ES-I3 (cell line): Measurements from ENCODE around the gene HOXD10.

ENCODE experiments used
- H3K36me3 ChIP-seq: 2 replicates; pipeline ENCODE4 v1.6.1; 2013; ENCODE audit warnings: mild to moderate bottlenecking, low read length, control low read depth, moderate library complexity; ENCODE audit not compliant: insufficient read depth
- H3K4me1 ChIP-seq: 2 replicates; pipeline ENCODE4 v1.6.1; 2013; ENCODE audit warnings: mild to moderate bottlenecking, control low read depth, low read length; ENCODE audit not compliant: insufficient read depth
- H3K9ac ChIP-seq: 2 replicates; pipeline ENCODE4 v1.6.1; 2013; ENCODE audit warnings: low read depth, mild to moderate bottlenecking, low read length, moderate library complexity
- H3K9me3 ChIP-seq: 2 replicates; pipeline ENCODE4 v1.6.1; 2013; ENCODE audit warnings: mild to moderate bottlenecking, low read length, moderate library complexity; ENCODE audit not compliant: control insufficient read depth, insufficient read depth

The HOXD10 gene

GRCh38 chr2:176105078-176105729, 11.4 kb upstream of the HOXD10 start:
- no peaks in the 10 kb centered on the region for H3K9me3 ChIP-seq
- H3K9ac ChIP-seq: peak overlapping the region; percentile 49; the same call in 1 of the 2 replicates
- H3K4me1 ChIP-seq: peaks cover 4% of the 10 kb centered on the region; the same call in 1 of the 2 replicates
- no peaks in the 10 kb centered on the region for H3K36me3 ChIP-seq

- no peaks in the 10 kb centered on the region for H3K36me3 ChIP-seq
- H3K9ac ChIP-seq: peak overlapping the region; percentile 25; the same call in 1 of the 2 replicates
- no peaks in the 10 kb centered on the region for H3K9me3 ChIP-seq
- H3K4me1 ChIP-seq: peaks cover 4% of the 10 kb centered on the region; the same call in 1 of the 2 replicates
These were observed 10.6 kb upstream of the HOXD10 start for GRCh38 chr2:176105730-176106580.

- no peaks in the 10 kb centered on the region for H3K36me3 ChIP-seq
- peaks cover 4% of the 10 kb centered on the region; the same call in 1 of the 2 replicates for H3K4me1 ChIP-seq
- H3K9ac ChIP-seq: peak within 1 kb of the TSS; percentile 45; the same call in 1 of the 2 replicates
- no peaks in the 10 kb centered on the region for H3K9me3 ChIP-seq
These were observed 9.7 kb upstream of the HOXD10 start, which contains the start of gene HOXD11 for GRCh38 chr2:176106581-176107539. Gene HOXD11, plus strand, starts transcription at chr2:176107280. Its CDS starts 76 bp downstream, at chr2:176107356.

- no peaks in the 10 kb centered on the region for H3K36me3 ChIP-seq
- no peaks in the 10 kb centered on the region for H3K9me3 ChIP-seq
- peak overlapping the region; percentile 6; the same call in 1 of the 2 replicates for H3K9ac ChIP-seq
- peaks cover 4% of the 10 kb centered on the region; the same call in 1 of the 2 replicates for H3K4me1 ChIP-seq
These were observed 8.8 kb upstream of the HOXD10 start for GRCh38 chr2:176107731-176108181.

GRCh38 chr2:176109192-176109901, 7.2 kb upstream of the HOXD10 start:
- Histone ChIP-seq H3K9me3 (no peaks in the 10 kb centered on the region), H3K36me3 (no peaks in the 10 kb centered on the region), H3K9ac (no peak overlapping the region), H3K4me1 (peaks cover 4% of the 10 kb centered on the region; the same call in 1 of the 2 replicates)

GRCh38 chr2:176109946-176110345, 6.6 kb upstream of the HOXD10 start:
- peaks cover 4% of the 10 kb centered on the region; the same call in 1 of the 2 replicates for H3K4me1 ChIP-seq
- H3K9me3 ChIP-seq: no peaks in the 10 kb centered on the region
- no peak overlapping the region for H3K9ac ChIP-seq
- no peaks in the 10 kb centered on the region for H3K36me3 ChIP-seq

- H3K36me3 ChIP-seq: no peaks in the 10 kb centered on the region
- H3K9ac ChIP-seq: no peak overlapping the region
- H3K9me3 ChIP-seq: no peaks in the 10 kb centered on the region
- H3K4me1 ChIP-seq: peaks cover 3% of the 10 kb centered on the region; the same call in 1 of the 2 replicates
These were observed 5.9 kb upstream of the HOXD10 start for GRCh38 chr2:176110415-176111308.

- no peaks in the 10 kb centered on the region for H3K9me3 ChIP-seq
- no peaks in the 10 kb centered on the region for H3K4me1 ChIP-seq
- no peak overlapping the region for H3K9ac ChIP-seq
- no peaks in the 10 kb centered on the region for H3K36me3 ChIP-seq
These were observed 5.3 kb upstream of the HOXD10 start for GRCh38 chr2:176111309-176111663.

- Histone ChIP-seq H3K9me3 (no peaks in the 10 kb centered on the region; the same call in 1 of the 2 replicates), H3K9ac (no peak overlapping the region), H3K4me1 (no peaks in the 10 kb centered on the region), H3K36me3 (no peaks in the 10 kb centered on the region)
These were observed 4.7 kb upstream of the HOXD10 start for GRCh38 chr2:176111846-176112374.

GRCh38 chr2:176112375-176113302, 3.9 kb upstream of the HOXD10 start:
- H3K36me3 ChIP-seq: no peaks in the 10 kb centered on the region
- H3K9ac ChIP-seq: no peak overlapping the region
- H3K4me1 ChIP-seq: no peaks in the 10 kb centered on the region
- no peaks in the 10 kb centered on the region; the same call in 1 of the 2 replicates for H3K9me3 ChIP-seq

- no peak overlapping the region for H3K9ac ChIP-seq
- H3K4me1 ChIP-seq: no peaks in the 10 kb centered on the region
- no peaks in the 10 kb centered on the region; the same call in 1 of the 2 replicates for H3K9me3 ChIP-seq
- H3K36me3 ChIP-seq: no peaks in the 10 kb centered on the region
These were observed 2.3 kb upstream of the HOXD10 start for GRCh38 chr2:176114120-176114929.
